Calu3 (cell line): Measurements from ENCODE around the gene AKIRIN2. TPM values are rescaled to one million over a fixed set of nuclear protein-coding genes. Genes with fewer than 3 reads are reported as not detected.

Source experiments
- BruUV-seq: library from RNA; stranded (reverse); fragments of 400-500 nt; replicated peaks from 2 replicates; lab custom pipeline; 2021; lab: Mats Ljungman, UMichigan
- CTCF ChIA-PET: fragments of 300-600 bp; sonication (Branson Sonifier 250); formaldehyde crosslinking; loops from one replicate; lab custom pipeline; 2022; ENCODE audit warnings: antibody characterized with exemption; lab: Charles Lee
- DNase-seq: peaks from one replicate; pipeline ENCODE4 v3.0.0; 2022
- H3K27ac Mint-ChIP-seq: one replicate; pipeline ENCODE4 v1.8.0; 2022; ENCODE audit warnings: mixed read lengths; ENCODE audit not compliant: unreplicated experiment
- H3K27me3 Mint-ChIP-seq: one replicate; pipeline ENCODE4 v1.8.0; 2022; ENCODE audit warnings: mixed read lengths; ENCODE audit not compliant: unreplicated experiment
- H3K36me3 Mint-ChIP-seq: one replicate; pipeline ENCODE4 v1.8.0; 2022; ENCODE audit warnings: mild to moderate bottlenecking, moderate library complexity, mixed read lengths; ENCODE audit not compliant: insufficient read depth, unreplicated experiment
- H3K4me1 Mint-ChIP-seq: one replicate; pipeline ENCODE4 v1.8.0; 2022; ENCODE audit warnings: mild to moderate bottlenecking, low read depth, mixed read lengths; ENCODE audit not compliant: unreplicated experiment
- H3K4me3 Mint-ChIP-seq: one replicate; pipeline ENCODE4 v1.8.0; 2022; ENCODE audit warnings: mild to moderate bottlenecking, low read depth, moderate library complexity, mixed read lengths; ENCODE audit not compliant: unreplicated experiment
- H3K9me3 Mint-ChIP-seq: one replicate; pipeline ENCODE4 v1.8.0; 2022; ENCODE audit warnings: low read depth, mixed read lengths; ENCODE audit not compliant: unreplicated experiment
- intact Hi-C: fragments of 100-400 bp; cut with micrococcal nuclease; formaldehyde crosslinking; loops from one replicate; pipeline ENCODE4 v1.10.0; 2022; ENCODE audit not compliant: unreplicated experiment
- total RNA-seq: library from RNA; stranded (reverse); gene quantifications from 2 replicates; pipeline ENCODE4 v1.2.3, GENCODE V29; 2022
- TF ChIP-seq, protein P1 (sequence below): fragments of 200-600 bp; IDR thresholded peaks from one replicate; pipeline ENCODE4 v1.8.0; 2022; ENCODE audit warnings: antibody characterized with exemption; ENCODE audit not compliant: unreplicated experiment

The AKIRIN2 gene
- total RNA-seq, 1 experiment from 2014 or later = 46.1 TPM

DNA sequence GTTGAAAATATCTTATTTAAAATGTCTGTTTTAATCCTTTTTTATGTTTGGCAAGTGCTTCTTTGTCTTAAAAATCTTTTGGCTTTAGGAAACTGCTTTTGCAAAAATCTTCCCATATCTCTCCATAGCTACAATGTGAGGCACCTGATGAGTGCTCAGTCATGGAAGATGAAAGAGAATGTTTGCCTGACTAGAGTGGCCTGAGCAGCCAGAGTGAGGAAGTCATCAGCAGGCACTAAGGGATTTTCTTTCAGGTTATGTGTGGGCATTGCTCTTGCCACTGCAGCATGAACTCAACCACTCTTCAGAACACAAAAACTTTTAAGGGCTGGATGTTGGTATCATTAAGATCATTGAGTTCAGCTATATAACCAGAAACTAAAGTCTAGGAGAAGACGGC is 47.9 kb downstream of the AKIRIN2 start:
- TF ChIP-seq, protein P1, sequence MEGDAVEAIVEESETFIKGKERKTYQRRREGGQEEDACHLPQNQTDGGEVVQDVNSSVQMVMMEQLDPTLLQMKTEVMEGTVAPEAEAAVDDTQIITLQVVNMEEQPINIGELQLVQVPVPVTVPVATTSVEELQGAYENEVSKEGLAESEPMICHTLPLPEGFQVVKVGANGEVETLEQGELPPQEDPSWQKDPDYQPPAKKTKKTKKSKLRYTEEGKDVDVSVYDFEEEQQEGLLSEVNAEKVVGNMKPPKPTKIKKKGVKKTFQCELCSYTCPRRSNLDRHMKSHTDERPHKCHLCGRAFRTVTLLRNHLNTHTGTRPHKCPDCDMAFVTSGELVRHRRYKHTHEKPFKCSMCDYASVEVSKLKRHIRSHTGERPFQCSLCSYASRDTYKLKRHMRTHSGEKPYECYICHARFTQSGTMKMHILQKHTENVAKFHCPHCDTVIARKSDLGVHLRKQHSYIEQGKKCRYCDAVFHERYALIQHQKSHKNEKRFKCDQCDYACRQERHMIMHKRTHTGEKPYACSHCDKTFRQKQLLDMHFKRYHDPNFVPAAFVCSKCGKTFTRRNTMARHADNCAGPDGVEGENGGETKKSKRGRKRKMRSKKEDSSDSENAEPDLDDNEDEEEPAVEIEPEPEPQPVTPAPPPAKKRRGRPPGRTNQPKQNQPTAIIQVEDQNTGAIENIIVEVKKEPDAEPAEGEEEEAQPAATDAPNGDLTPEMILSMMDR = no peak
- H3K9me3 Mint-ChIP-seq = no peaks in the 10 kb centered on the region
- BruUV-seq = no TSS peak
- no peak overlapping the region for H3K27ac Mint-ChIP-seq
- no peaks in the 10 kb centered on the region for H3K27me3 Mint-ChIP-seq
- CTCF ChIA-PET = no interaction called here
- H3K4me1 Mint-ChIP-seq = no peaks in the 10 kb centered on the region
- intact Hi-C loops = no loop called here
- no peak overlapping the region for H3K4me3 Mint-ChIP-seq
- peaks cover 5% of the 10 kb centered on the region for H3K36me3 Mint-ChIP-seq
- DNase-seq = no peak

DNA sequence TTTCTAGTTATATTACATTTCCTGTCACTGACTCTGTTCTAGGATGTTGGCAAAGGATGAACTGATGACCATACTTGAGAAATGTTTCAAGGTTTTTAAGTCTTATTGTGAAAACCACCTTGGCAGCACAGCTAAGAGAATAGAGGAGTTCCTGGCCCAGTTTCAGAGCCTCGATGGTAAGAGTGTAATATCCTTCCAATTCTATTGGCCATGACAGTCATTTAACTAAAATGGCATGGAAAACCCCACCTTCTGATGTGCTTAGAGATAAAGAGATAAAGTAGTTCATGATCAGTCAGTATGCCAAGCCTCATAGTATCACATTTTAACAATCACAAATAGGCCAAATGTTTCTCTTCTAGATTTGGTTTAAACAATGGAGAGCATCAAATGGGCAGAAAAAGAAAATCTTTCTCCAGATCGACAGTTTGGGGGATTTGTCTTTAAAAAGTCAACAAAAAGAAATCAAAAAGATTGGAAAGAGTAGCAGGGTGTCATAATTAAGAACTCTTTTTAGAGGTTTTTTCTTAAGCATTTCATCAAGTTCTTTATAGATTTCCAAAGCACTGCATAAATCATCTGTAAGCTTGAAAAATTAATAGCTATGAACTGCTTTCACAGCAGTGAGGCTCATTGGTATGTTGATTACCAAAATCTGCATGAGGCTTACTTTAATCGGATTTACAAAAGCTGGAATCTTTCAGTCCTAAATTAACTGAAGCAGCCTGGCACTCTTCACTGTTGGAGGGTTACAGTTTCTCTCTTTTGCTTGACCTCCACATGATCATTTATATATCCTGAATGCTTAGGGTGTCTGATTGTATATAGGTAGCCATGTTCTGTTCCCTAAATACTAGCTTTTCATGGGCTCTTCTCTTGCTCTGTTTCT is 48.7 kb downstream of the AKIRIN2 start:
- BruUV-seq = no TSS peak
- Mint-ChIP-seq H3K27me3 (no peaks in the 10 kb centered on the region), H3K9me3 (no peaks in the 10 kb centered on the region), H3K27ac (no peak overlapping the region), H3K4me1 (no peaks in the 10 kb centered on the region), H3K36me3 (peaks cover 5% of the 10 kb centered on the region), H3K4me3 (no peak overlapping the region)
- intact Hi-C loops = no loop called here
- CTCF ChIA-PET = no interaction called here
- TF ChIP-seq, protein P1 = no peak
- DNase-seq = no peak

DNA sequence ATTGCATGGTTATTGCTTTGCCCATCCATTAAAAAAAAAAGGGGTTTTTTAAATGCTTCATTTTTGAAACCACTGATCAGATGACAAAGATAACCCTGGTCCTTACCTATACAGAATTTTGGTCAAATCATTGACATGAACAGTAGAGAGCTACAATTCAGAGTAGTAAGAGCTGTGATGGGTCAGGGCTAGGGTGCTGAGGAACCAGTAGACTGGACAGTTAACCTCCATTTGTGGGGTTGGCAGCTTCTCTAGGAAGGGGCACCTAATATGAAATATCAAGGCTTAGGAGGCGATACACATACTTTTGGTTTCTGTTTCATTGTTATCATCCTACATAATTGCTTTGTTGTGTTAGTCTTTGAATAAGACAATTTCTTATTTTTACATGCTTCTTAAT is 57.0 kb downstream of the AKIRIN2 start:
- Mint-ChIP-seq H3K27ac (no peak overlapping the region), H3K9me3 (no peaks in the 10 kb centered on the region), H3K4me1 (no peaks in the 10 kb centered on the region), H3K4me3 (no peak overlapping the region), H3K27me3 (no peaks in the 10 kb centered on the region), H3K36me3 (peaks cover 5% of the 10 kb centered on the region)
- intact Hi-C loops = no loop called here
- no peak for DNase-seq
- CTCF ChIA-PET = interaction anchor here (0.7 kb wide), 1 partner anchor 336 kb away, joined by 3 read pairs; no protein-coding TSS in a partner anchor
- TF ChIP-seq, protein P1 = no peak
- no TSS peak for BruUV-seq

DNA sequence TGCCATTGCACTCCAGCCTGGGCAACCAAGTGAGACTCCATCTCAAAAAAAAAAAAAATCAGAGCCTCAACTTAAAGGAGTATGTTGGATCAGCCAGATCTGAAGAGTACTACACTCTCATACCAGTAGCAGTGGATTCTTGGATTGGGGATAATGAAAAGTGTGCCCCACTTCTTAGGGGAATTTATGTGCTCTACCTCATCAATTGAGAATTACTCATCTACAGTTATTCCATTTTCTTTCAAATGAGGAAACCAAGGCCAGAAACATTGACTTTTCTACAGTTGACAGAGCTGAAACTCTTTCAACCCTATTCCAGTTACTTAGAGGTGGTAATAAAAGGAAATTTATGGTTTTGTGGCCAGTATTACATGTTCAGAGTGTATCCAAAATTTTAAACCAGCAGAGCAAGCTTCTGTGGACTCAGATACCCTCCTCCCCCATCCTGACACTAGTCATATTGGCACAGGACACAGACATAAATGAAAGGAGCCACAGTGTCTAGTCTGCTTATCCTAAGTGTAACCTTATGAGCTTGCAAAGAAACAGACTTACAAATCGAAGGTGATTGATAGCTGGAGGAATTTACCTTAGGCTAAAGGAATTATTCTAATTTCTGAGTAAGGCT is 60.9 kb downstream of the AKIRIN2 start:
- H3K36me3 Mint-ChIP-seq = no peaks in the 10 kb centered on the region
- intact Hi-C loops = no loop called here
- H3K4me1 Mint-ChIP-seq = no peaks in the 10 kb centered on the region
- no peaks in the 10 kb centered on the region for H3K27me3 Mint-ChIP-seq
- no peaks in the 10 kb centered on the region for H3K9me3 Mint-ChIP-seq
- TF ChIP-seq, protein P1 = no peak
- no TSS peak for BruUV-seq
- no peak overlapping the region for H3K4me3 Mint-ChIP-seq
- H3K27ac Mint-ChIP-seq = no peak overlapping the region
- DNase-seq = no peak
- CTCF ChIA-PET = no interaction called here
